CD4-positive, alpha-beta memory T cell (primary cell): ENCODE results near the gene CABLES1. TPM values are rescaled to one million over a fixed set of nuclear protein-coding genes. Genes with fewer than 3 reads are reported as not detected.

Experiments
- CTCF ChIA-PET: fragments of 350-600 bp; sonication (Branson Sonifier 250); formaldehyde crosslinking; loops from one replicate; lab custom pipeline; 2021; ENCODE audit warnings: inconsistent platforms; ENCODE audit not compliant: partially characterized antibody; lab: Charles Lee
- POLR2A ChIA-PET: fragments of 350-600 bp; sonication (Branson Sonifier 250); formaldehyde crosslinking; loops from one replicate; lab custom pipeline; 2021; ENCODE audit not compliant: partially characterized antibody; lab: Charles Lee
- DNase-seq, 5 donors: peaks; one replicate each; pipeline versions ENCODE4 v3.0.0 to v3.0.0-alpha.2; 2020 to 2022; ENCODE audit warnings: mixed read lengths in 1 of 5
- H3K27ac ChIP-seq: one replicate; pipeline ENCODE4 v1.7.0; 2013; ENCODE audit warnings: low read depth, low read length
- H3K27me3 ChIP-seq: 2 replicates; pipeline ENCODE4 v1.7.0; 2013; ENCODE audit warnings: mild to moderate bottlenecking, low read length, moderate library complexity; ENCODE audit not compliant: insufficient read depth
- H3K36me3 ChIP-seq: 2 replicates; pipeline ENCODE4 v1.7.0; 2013; ENCODE audit warnings: mild to moderate bottlenecking, low read length, moderate library complexity; ENCODE audit not compliant: insufficient read depth
- H3K4me1 ChIP-seq: 2 replicates; pipeline ENCODE4 v1.7.0; 2013; ENCODE audit warnings: mild to moderate bottlenecking, low read length, moderate library complexity; ENCODE audit not compliant: insufficient read depth
- H3K4me3 ChIP-seq, 2 donors: one replicate each; pipeline ENCODE4 v1.7.0; 2013; ENCODE audit warnings: low read length in 2 of 2, mild to moderate bottlenecking in 1 of 2
- H3K9me3 ChIP-seq, 2 donors: one replicate each; pipeline ENCODE4 v1.7.0; 2013; ENCODE audit warnings: low read length in 2 of 2, control low read depth in 1 of 2; ENCODE audit not compliant: control insufficient read depth in 1 of 2
- H3K27ac Mint-ChIP-seq, 7 donors: one replicate each; pipeline ENCODE4 v1.8.0; 2020 to 2021; ENCODE audit warnings: mixed read lengths in 7 of 7, mild to moderate bottlenecking in 6 of 7, inconsistent platforms in 3 of 7, moderate library complexity in 3 of 7
- H3K27me3 Mint-ChIP-seq, 2 donors: one replicate each; pipeline ENCODE4 v1.8.0; 2020 to 2021; ENCODE audit warnings: mixed read lengths in 2 of 2
- H3K36me3 Mint-ChIP-seq, 2 donors: one replicate each; pipeline ENCODE4 v1.8.0; 2020 to 2021; ENCODE audit warnings: mixed read lengths in 2 of 2, inconsistent platforms in 1 of 2, mild to moderate bottlenecking in 1 of 2
- H3K4me1 Mint-ChIP-seq, 4 donors: one replicate each; pipeline ENCODE4 v1.8.0; 2020 to 2021; ENCODE audit warnings: mixed read lengths in 4 of 4, mild to moderate bottlenecking in 1 of 4
- H3K4me3 Mint-ChIP-seq, 8 donors: one replicate each; pipeline ENCODE4 v1.8.0; 2020 to 2021; ENCODE audit warnings: mixed read lengths in 8 of 8, mild to moderate bottlenecking in 7 of 8, moderate library complexity in 6 of 8, inconsistent platforms in 3 of 8
- H3K9me3 Mint-ChIP-seq, 8 donors: one replicate each; pipeline ENCODE4 v1.8.0; 2020 to 2021; ENCODE audit warnings: mixed read lengths in 8 of 8, mild to moderate bottlenecking in 5 of 8, inconsistent platforms in 3 of 8, moderate library complexity in 1 of 8
- intact Hi-C: fragments of 100-400 bp; cut with micrococcal nuclease; formaldehyde crosslinking; loops from one replicate; pipeline ENCODE4 v1.15.1; 2023
- polyA plus RNA-seq, 2 donors: library from polyadenylated mRNA; unstranded; fragments of 300-500 nt; fragmentation: Illumina TruSeq; gene quantifications; one replicate each; pipeline ENCODE4 v1.2.3, GENCODE V29; 2021
- total RNA-seq, 2 experiments: library from RNA; stranded (reverse); gene quantifications; one replicate each; pipeline ENCODE4 v1.2.3, GENCODE V29; 2021

CABLES1 gene
- total and polyA plus RNA-seq, 4 experiments from 2014 or later: 0.15 TPM; not detected in 3

- Mint-ChIP-seq H3K4me3 (no peak overlapping the region), H3K27me3 (peaks cover 7 to 9% of the 10 kb centered on the region in 2 donors), H3K36me3 (no peaks in the 10 kb centered on the region), H3K4me1 (no peaks in the 10 kb centered on the region), H3K9me3 (no peaks in the 10 kb centered on the region), H3K27ac (no peak overlapping the region)
- H3K9me3 ChIP-seq: no peaks in the 10 kb centered on the region
- DNase-seq: no peak
- intact Hi-C loops: no loop called here
- no peaks in the 10 kb centered on the region for H3K36me3 ChIP-seq
- no peak overlapping the region for H3K4me3 ChIP-seq
- POLR2A ChIA-PET: no interaction called here
- no peaks in the 10 kb centered on the region for H3K27me3 ChIP-seq
- H3K27ac ChIP-seq: no peak overlapping the region
- CTCF ChIA-PET: no interaction called here
- no peaks in the 10 kb centered on the region for H3K4me1 ChIP-seq
Measured at GRCh38 chr18:23171581-23172156, 36.4 kb downstream of the CABLES1 start.

DNA sequence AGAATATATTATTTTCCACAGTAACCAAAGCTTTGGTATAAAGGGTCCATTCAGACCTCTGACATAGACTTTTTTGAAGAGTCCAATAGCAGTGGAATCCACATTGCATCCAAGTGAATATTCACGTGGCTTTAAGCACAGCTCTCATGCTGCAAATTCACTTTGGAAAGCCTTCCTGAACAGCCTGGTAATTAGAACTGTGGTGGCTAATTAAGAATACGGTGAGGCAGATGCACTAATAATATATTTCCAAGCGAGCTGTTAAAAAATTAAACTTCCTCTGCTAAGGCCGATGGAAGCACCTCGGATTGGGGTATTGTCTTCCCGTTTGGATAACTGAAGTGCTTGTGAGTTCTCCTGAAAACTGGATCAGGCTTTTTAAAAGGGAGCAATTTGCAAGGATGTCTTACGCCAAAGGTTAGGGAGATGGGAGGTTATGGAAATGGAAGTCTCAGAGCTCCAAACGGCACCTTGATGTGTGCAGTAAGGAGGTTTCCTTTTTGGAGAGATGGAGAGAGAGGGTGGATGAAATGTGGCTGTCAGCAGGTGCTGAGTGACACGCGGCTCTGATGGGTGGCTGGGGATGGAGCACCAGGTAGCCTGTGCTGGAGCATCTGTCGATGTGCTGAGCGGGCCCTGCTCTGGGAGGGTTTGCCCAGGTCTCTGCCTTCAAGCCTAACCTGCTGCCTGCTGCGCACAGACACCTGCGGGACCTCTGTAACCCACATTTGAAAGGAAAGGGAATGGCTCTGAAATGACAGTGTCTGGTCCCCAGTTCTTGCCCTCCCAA, 37.5 kb downstream of the CABLES1 start:
- no peaks in the 10 kb centered on the region for H3K9me3 Mint-ChIP-seq
- H3K27ac ChIP-seq: no peak overlapping the region
- H3K4me3 Mint-ChIP-seq: no peak overlapping the region
- no peaks in the 10 kb centered on the region for H3K9me3 ChIP-seq
- H3K27me3 ChIP-seq: no peaks in the 10 kb centered on the region
- intact Hi-C loops: no loop called here
- no peak overlapping the region for H3K4me3 ChIP-seq
- H3K4me1 ChIP-seq: no peaks in the 10 kb centered on the region
- DNase-seq: no peak
- peaks cover 5 to 6% of the 10 kb centered on the region in 2 donors for H3K27me3 Mint-ChIP-seq
- H3K36me3 Mint-ChIP-seq: no peaks in the 10 kb centered on the region
- H3K27ac Mint-ChIP-seq: no peak overlapping the region
- H3K36me3 ChIP-seq: no peaks in the 10 kb centered on the region
- no peaks in the 10 kb centered on the region for H3K4me1 Mint-ChIP-seq
- ChIA-PET CTCF (no interaction called here), POLR2A (no interaction called here)

DNA sequence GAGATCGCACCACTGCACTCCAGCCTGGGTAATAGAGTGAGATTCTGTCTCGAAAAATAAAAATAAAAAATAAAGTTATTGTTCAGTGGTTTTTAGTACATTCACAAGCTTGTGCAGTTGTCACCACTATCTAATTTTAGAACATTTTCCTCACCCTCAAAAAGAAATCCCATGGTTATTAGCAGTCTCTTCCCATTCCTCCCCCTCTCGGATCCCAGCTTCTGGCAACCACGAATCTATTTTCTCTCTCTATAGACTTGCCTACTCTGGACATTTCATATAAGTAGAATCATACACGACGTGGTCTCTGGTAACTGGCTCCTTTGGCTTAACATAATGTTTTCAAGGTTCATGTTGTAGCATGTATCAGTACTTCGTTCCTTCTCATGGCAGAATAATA, 38.6 kb downstream of the CABLES1 start:
- H3K27me3 Mint-ChIP-seq: peaks cover 4 to 5% of the 10 kb centered on the region in 2 donors
- CTCF ChIA-PET: no interaction called here
- intact Hi-C loops: no loop called here

GRCh38 chr18:23176701-23177432, 41.6 kb downstream of the CABLES1 start:
- no peak overlapping the region for H3K4me3 ChIP-seq
- H3K4me1 Mint-ChIP-seq: peaks cover 0 to 4% (median 0%) of the 10 kb centered on the region in 4 donors
- H3K4me1 ChIP-seq: no peaks in the 10 kb centered on the region
- H3K27ac Mint-ChIP-seq: no peak overlapping the region
- no peak overlapping the region for H3K4me3 Mint-ChIP-seq
- no peaks in the 10 kb centered on the region for H3K27me3 ChIP-seq
- no peak for DNase-seq
- no peaks in the 10 kb centered on the region for H3K9me3 Mint-ChIP-seq
- no peaks in the 10 kb centered on the region for H3K9me3 ChIP-seq
- intact Hi-C loops: no loop called here
- H3K27ac ChIP-seq: no peak overlapping the region
- ChIA-PET POLR2A (interaction anchor here (0.6 kb wide), 1 partner anchor 39 kb away, joined by 3 read pairs; no protein-coding TSS in a partner anchor), CTCF (no interaction called here)
- H3K36me3 ChIP-seq: no peaks in the 10 kb centered on the region
- H3K36me3 Mint-ChIP-seq: no peaks in the 10 kb centered on the region
- H3K27me3 Mint-ChIP-seq: peaks cover 2 to 5% of the 10 kb centered on the region in 2 donors

More for the DNA sequence above, 38.6 kb downstream of the CABLES1 start:
- no peaks in the 10 kb centered on the region for H3K4me1 ChIP-seq
- Mint-ChIP-seq H3K27ac (no peak overlapping the region), H3K36me3 (no peaks in the 10 kb centered on the region), H3K9me3 (no peaks in the 10 kb centered on the region), H3K4me1 (no peaks in the 10 kb centered on the region), H3K4me3 (no peak overlapping the region)
- no peak for DNase-seq
- no peaks in the 10 kb centered on the region for H3K27me3 ChIP-seq
- no peaks in the 10 kb centered on the region for H3K36me3 ChIP-seq
- H3K9me3 ChIP-seq: no peaks in the 10 kb centered on the region
- POLR2A ChIA-PET: no interaction called here
- no peak overlapping the region for H3K4me3 ChIP-seq
- no peak overlapping the region for H3K27ac ChIP-seq

DNA sequence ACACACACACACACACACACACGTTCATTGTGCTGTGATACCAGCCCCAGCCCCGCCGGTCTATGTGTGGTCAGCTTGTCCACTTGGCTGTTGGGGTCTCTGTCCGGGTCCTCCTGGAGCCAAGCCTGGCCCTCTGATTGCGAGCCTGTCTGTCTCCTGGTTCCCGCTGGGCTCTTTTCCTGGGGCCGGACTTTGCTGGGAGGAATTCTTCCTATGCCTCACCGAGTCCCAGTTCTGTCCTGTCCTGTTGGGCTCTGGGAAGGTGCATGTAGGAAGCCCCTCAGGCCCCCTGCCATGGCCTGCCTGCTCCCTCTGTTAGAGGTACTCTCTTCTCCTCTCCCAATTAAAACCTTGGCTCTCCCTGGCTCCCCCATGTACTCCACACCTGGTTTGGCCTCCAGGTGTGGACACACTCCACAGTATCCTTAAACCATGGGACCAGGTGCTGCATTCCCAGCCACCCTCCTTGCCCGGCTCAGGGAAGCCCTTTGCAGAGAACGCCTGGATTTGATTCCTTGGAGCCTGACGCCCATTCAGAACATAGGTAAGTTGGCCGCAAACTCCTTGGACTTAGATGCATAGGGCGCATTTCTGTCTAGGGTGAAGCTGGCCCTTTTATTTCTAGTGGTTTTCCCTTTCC, 42.3 kb downstream of the CABLES1 start:
- Mint-ChIP-seq H3K36me3 (no peaks in the 10 kb centered on the region), H3K4me3 (no peak overlapping the region), H3K27ac (peak overlapping the region in 1 of 7 donors; percentile 8), H3K9me3 (no peaks in the 10 kb centered on the region), H3K27me3 (peaks cover 2 to 4% of the 10 kb centered on the region in 2 donors), H3K4me1 (peaks cover 0 to 4% (median 0%) of the 10 kb centered on the region in 4 donors)
- intact Hi-C loops: no loop called here
- DNase-seq: no peak
- Histone ChIP-seq H3K27me3 (no peaks in the 10 kb centered on the region), H3K4me3 (no peak overlapping the region), H3K36me3 (no peaks in the 10 kb centered on the region), H3K9me3 (no peaks in the 10 kb centered on the region), H3K4me1 (no peaks in the 10 kb centered on the region), H3K27ac (no peak overlapping the region)
- ChIA-PET CTCF (no interaction called here), POLR2A (no interaction called here)

GRCh38 chr18:23178201-23178600, 42.9 kb downstream of the CABLES1 start:
- Mint-ChIP-seq H3K4me3 (no peak overlapping the region), H3K27ac (no peak overlapping the region), H3K9me3 (no peaks in the 10 kb centered on the region), H3K36me3 (no peaks in the 10 kb centered on the region), H3K4me1 (peaks cover 0 to 4% (median 0%) of the 10 kb centered on the region in 4 donors), H3K27me3 (peaks cover 2% of the 10 kb centered on the region in 2 donors)
- no peak overlapping the region for H3K27ac ChIP-seq
- CTCF ChIA-PET: no interaction called here
- no peaks in the 10 kb centered on the region for H3K9me3 ChIP-seq
- POLR2A ChIA-PET: no interaction called here
- no peaks in the 10 kb centered on the region for H3K36me3 ChIP-seq
- DNase-seq: no peak
- no peaks in the 10 kb centered on the region for H3K4me1 ChIP-seq
- H3K4me3 ChIP-seq: no peak overlapping the region
- intact Hi-C loops: no loop called here
- H3K27me3 ChIP-seq: no peaks in the 10 kb centered on the region

GRCh38 chr18:23178661-23179081, 43.4 kb downstream of the CABLES1 start:
- peaks cover 0 to 4% (median 0%) of the 10 kb centered on the region in 4 donors for H3K4me1 Mint-ChIP-seq
- H3K27me3 ChIP-seq: no peaks in the 10 kb centered on the region
- intact Hi-C loops: no loop called here
- H3K4me1 ChIP-seq: no peaks in the 10 kb centered on the region
- DNase-seq: no peak
- H3K27me3 Mint-ChIP-seq: peaks cover 2% of the 10 kb centered on the region in 2 donors
- no peak overlapping the region for H3K4me3 ChIP-seq
- H3K36me3 ChIP-seq: no peaks in the 10 kb centered on the region
- H3K9me3 ChIP-seq: no peaks in the 10 kb centered on the region
- no peak overlapping the region for H3K27ac ChIP-seq
- no peak overlapping the region for H3K4me3 Mint-ChIP-seq
- ChIA-PET POLR2A (no interaction called here), CTCF (no interaction called here)
- H3K27ac Mint-ChIP-seq: no peak overlapping the region
- H3K36me3 Mint-ChIP-seq: no peaks in the 10 kb centered on the region
- no peaks in the 10 kb centered on the region for H3K9me3 Mint-ChIP-seq
